A204.1 (cell line): ENCODE measurements around the gene NHERF2.
"Not testable (repeated sequence)": the region's sequence is repeated elsewhere in the genome, so short reads cannot be mapped to it uniquely, and the experiment has no call there.

Source experiments
- FAIRE-seq: peaks from 2 replicates; lab custom pipeline; 2012; peaks lifted over from hg19 to GRCh38; lab: Jason Lieb, UNC

The NHERF2 gene

GRCh38 chr16:2007081-2007836 lies 19.4 kb upstream of the NHERF2 start:
- no peak for FAIRE-seq

GRCh38 chr16:2008009-2008526 lies 18.6 kb upstream of the NHERF2 start:
- FAIRE-seq: no peak

- no peak for FAIRE-seq
Observed at GRCh38 chr16:2008631-2009163, 18.0 kb upstream of the NHERF2 start.

- FAIRE-seq: no peak
Observed at GRCh38 chr16:2009164-2009711, 17.5 kb upstream of the NHERF2 start.

- no peak for FAIRE-seq
Observed at GRCh38 chr16:2009791-2010510, 16.8 kb upstream of the NHERF2 start, which contains the start of gene ZNF598. Gene ZNF598, minus strand, starts transcription at chr16:2009821.

GRCh38 chr16:2011726-2012125 lies 15.0 kb upstream of the NHERF2 start:
- not testable (repeated sequence) for FAIRE-seq

- no peak for FAIRE-seq
Observed at GRCh38 chr16:2013527-2013926, 13.2 kb upstream of the NHERF2 start.

GRCh38 chr16:2015117-2015946 lies 11.4 kb upstream of the NHERF2 start:
- no peak for FAIRE-seq

GRCh38 chr16:2015947-2016208 lies 10.8 kb upstream of the NHERF2 start:
- no peak for FAIRE-seq

GRCh38 chr16:2016407-2016922 lies 10.2 kb upstream of the NHERF2 start:
- no peak for FAIRE-seq

- no peak for FAIRE-seq
Observed at GRCh38 chr16:2019518-2019920, 7.2 kb upstream of the NHERF2 start, which contains the start of gene NPW. Gene NPW, plus strand, starts transcription at chr16:2019785.

- no peak for FAIRE-seq
Observed at GRCh38 chr16:2019921-2020831, 6.5 kb upstream of the NHERF2 start.

- no peak for FAIRE-seq
Observed at GRCh38 chr16:2022723-2023091, 4.0 kb upstream of the NHERF2 start.

GRCh38 chr16:2023092-2024031 lies 3.3 kb upstream of the NHERF2 start:
- no peak for FAIRE-seq

GRCh38 chr16:2024032-2024420 lies 2.7 kb upstream of the NHERF2 start:
- no peak for FAIRE-seq

- FAIRE-seq: no peak
Observed at GRCh38 chr16:2025251-2025650, 1.5 kb upstream of the NHERF2 start.

GRCh38 chr16:2025878-2026460 lies 733 bp upstream of the NHERF2 start:
- no peak for FAIRE-seq

- no peak for FAIRE-seq
Observed at GRCh38 chr16:2027024-2028010, 615 bp downstream of the NHERF2 start.
